ENCODE results near the gene PPP1R13B.

PPP1R13B gene

DNA sequence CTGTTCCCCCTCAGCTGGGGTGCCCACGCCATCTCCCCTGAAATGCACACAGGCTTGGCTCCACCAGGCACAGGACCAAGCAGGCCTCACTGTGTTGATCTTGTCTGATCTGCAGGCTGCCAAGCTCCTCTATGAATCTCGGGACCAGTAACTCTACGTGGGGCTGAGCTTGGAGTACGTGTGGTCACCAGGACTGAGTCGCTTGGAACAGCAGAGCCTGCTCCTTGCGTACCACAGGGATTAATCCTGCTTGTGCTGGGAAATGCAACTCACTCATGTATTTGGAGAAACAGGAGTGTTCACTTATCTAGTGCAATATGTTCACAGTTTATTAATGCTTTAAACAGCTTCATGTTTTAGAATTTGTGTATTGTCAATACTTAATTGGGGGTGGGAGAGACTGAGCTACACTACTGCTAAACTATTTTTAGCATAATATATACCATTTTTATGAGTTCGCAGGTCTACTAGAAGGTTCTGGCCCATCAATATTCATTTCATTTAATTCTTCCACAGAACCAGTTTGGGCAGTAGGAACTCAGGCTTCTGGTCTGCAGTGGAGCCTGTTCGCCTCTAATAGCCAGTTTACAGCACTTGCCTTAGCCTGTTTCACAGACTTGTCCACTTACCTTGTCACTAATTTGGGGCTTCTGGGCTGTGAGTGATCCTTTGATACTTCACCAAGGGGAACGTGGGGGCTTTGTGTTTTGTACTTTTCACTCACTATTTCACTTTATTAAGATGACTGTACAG is 114.3 kb downstream of the PPP1R13B start:
- Histone ChIP-seq H3K4me3 (ENCODE audit: insufficient read length, low read depth) (no peak overlapping the region), H3K36me3 (ENCODE audit: insufficient read depth, insufficient read length, low read length) (peaks cover 61% of the 10 kb centered on the region), H3K4me1 (ENCODE audit: insufficient read depth, insufficient read length) (peaks cover 5% of the 10 kb centered on the region), H3K27me3 (ENCODE audit: insufficient read depth, insufficient read length) (no peaks in the 10 kb centered on the region), H3K9me3 (ENCODE audit: insufficient read depth, low read length) (no peaks in the 10 kb centered on the region), H3K9ac (ENCODE audit: insufficient read length, low read depth) (no peak overlapping the region)
- no peak for TF ChIP-seq YY1 (IDR thresholded peaks at IDR 0.05; ENCODE audit: insufficient read depth, insufficient read length)
- TF ChIP-seq SUZ12 (IDR thresholded peaks at IDR 0.05; ENCODE audit: extremely low read depth, insufficient read depth, insufficient read length) = no peak
- TF ChIP-seq ZNF274 (IDR thresholded peaks at IDR 0.05; ENCODE audit: low read depth, low read length) = no peak
- DNase-seq (ENCODE audit: low read depth, low spot score) = no peak

DNA sequence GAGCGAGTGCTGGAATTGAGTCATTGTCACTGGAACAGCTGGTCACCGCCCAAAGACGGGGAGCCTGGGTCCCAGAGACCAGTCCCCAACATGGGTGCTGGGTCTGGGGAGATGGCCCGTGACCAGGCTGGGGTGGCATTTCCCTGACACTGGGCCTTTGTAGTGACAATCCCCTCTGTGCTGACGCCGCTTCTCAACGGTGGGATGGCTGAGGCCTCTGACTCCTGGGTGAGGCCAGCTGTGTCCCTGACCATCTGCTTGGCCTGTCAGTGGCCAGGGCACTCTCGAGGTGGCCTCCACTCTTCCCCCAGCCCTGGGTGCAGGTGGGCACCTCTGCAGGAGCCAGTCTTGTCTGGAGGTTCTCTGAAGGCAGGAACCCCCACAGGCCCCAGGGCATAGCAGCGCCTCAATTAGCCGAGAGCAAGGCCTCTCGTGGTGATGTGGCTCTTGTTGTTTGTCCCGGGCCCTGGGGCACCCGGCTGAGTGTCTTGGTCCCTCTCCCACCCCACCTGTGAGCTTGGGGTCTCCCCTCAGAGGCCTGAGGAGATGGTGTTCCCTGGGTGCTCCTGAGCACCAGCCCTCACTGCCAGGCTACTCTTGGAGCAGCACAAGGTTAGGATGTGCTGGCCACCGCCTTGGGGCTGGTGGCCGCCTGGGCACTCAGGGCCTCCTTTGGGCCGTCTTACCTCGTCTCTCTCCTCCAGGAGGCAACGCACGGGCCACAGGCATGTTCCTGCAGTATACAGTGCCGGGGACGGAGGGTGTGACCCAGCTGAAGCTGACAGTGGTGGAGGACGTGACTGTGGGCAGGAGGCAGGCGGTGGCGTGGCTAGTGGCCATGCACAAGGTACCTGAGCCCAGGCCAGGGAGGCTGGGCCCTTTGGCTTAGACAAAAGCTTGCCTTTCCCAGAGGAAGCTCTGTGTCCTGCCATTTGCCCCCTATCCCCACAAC is 115.2 kb downstream of the PPP1R13B start:
- Histone ChIP-seq H3K4me3 (ENCODE audit: insufficient read length, low read depth) (no peak overlapping the region), H3K27me3 (ENCODE audit: insufficient read depth, insufficient read length) (no peaks in the 10 kb centered on the region), H3K9me3 (ENCODE audit: insufficient read depth, low read length) (no peaks in the 10 kb centered on the region), H3K36me3 (ENCODE audit: insufficient read depth, insufficient read length, low read length) (peaks cover 62% of the 10 kb centered on the region), H3K4me1 (ENCODE audit: insufficient read depth, insufficient read length) (peaks cover 5% of the 10 kb centered on the region), H3K9ac (ENCODE audit: insufficient read length, low read depth) (no peak overlapping the region)
- no peak for TF ChIP-seq YY1 (IDR thresholded peaks at IDR 0.05; ENCODE audit: insufficient read depth, insufficient read length)
- TF ChIP-seq SUZ12 (IDR thresholded peaks at IDR 0.05; ENCODE audit: extremely low read depth, insufficient read depth, insufficient read length) = no peak
- no peak for TF ChIP-seq ZNF274 (IDR thresholded peaks at IDR 0.05; ENCODE audit: low read depth, low read length)
- DNase-seq (ENCODE audit: low read depth, low spot score) = no peak

GRCh38 chr14:103731481-103731880 is 115.9 kb downstream of the PPP1R13B start:
- DNase-seq (ENCODE audit: low read depth, low spot score) = no peak
- Histone ChIP-seq H3K4me1 (ENCODE audit: insufficient read depth, insufficient read length) (peaks cover 5% of the 10 kb centered on the region), H3K27me3 (ENCODE audit: insufficient read depth, insufficient read length) (no peaks in the 10 kb centered on the region), H3K9me3 (ENCODE audit: insufficient read depth, low read length) (no peaks in the 10 kb centered on the region), H3K9ac (ENCODE audit: insufficient read length, low read depth) (no peak overlapping the region), H3K4me3 (ENCODE audit: insufficient read length, low read depth) (no peak overlapping the region), H3K36me3 (ENCODE audit: insufficient read depth, insufficient read length, low read length) (peaks cover 63% of the 10 kb centered on the region)
- TF ChIP-seq SUZ12 (IDR thresholded peaks at IDR 0.05; ENCODE audit: extremely low read depth, insufficient read depth, insufficient read length) = no peak
- TF ChIP-seq ZNF274 (IDR thresholded peaks at IDR 0.05; ENCODE audit: low read depth, low read length) = no peak
- TF ChIP-seq YY1 (IDR thresholded peaks at IDR 0.05; ENCODE audit: insufficient read depth, insufficient read length) = no peak

DNA sequence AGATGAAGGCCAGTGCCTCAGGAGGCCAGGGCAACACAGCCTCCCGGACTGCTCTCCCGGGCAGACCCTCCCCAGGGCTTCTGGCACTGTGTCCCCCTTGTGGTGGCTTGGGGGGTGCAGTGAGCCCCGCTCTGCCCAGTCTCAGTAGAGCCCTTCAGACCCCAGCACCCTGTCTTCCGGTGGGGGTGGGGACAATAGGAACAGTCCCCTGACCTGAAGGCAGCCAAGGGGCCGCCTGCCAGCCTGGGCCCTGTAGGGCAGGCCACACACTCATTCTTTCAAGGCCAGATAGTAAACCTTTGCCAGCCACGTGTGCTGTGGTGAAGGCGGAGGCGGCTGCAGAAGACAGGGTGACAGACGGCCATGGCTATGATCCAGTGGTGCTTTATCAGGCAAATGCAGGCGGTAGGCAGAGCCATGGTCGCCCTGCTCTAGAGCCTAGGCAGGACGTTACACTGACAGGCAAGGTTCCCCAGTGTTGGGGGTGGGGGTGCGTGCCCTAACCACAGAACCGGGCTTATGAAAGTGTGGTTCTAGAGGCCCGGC is 116.8 kb downstream of the PPP1R13B start:
- H3K36me3 ChIP-seq (ENCODE audit: insufficient read depth, insufficient read length, low read length) = peaks cover 67% of the 10 kb centered on the region
- H3K9me3 ChIP-seq (ENCODE audit: insufficient read depth, low read length) = no peaks in the 10 kb centered on the region
- DNase-seq (ENCODE audit: low read depth, low spot score) = no peak

DNA sequence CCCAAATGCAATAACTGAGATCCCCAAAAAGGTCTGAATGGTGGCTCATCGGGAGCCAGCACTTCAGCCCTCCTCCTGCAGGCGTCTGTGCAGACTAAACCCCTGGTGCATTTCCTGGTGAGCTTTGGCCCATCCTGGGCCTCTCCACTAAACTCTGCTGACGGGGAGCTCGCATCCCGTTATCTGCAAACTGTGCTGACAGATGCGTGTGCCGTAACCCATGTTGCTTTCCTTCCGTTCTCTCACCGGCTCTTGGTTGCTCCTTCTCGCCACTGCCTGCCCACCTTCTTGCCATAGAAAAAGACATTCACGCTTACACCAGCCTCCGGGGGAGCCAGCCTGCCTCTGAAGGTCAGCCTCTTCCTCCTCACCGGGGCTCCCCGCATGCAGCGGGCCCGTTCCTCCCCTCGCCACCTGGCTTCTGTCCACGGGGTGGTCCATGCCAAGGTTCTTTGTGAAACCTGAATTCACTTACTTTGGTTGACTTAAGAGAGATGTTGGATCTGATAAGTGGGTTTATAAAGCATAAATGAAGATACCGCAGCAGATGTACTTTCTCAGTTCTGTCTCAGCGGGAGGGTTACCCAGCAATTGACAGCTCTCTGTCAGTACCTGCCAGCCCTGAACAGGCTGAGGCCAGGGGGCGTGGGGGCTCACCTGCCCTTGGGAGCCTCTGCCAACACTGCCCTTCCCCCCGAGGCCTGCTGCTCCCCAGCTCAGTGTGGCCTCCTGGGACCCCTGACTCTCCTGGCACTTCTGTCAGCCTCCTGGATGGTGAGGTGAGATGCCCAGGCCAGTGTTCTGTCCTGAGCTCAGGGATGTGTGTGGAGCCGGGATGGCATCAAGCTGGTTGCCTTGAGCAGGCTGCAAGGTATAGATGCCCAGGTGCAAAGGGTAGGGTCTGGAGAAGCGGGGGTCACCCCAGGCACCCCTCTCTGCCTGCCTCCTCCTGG is 117.6 kb downstream of the PPP1R13B start:
- Histone ChIP-seq H3K36me3 (ENCODE audit: insufficient read depth, insufficient read length, low read length) (peaks cover 71% of the 10 kb centered on the region), H3K9me3 (ENCODE audit: insufficient read depth, low read length) (no peaks in the 10 kb centered on the region), H3K4me3 (ENCODE audit: insufficient read length, low read depth) (no peak overlapping the region), H3K27me3 (ENCODE audit: insufficient read depth, insufficient read length) (no peaks in the 10 kb centered on the region), H3K4me1 (ENCODE audit: insufficient read depth, insufficient read length) (no peaks in the 10 kb centered on the region), H3K9ac (ENCODE audit: insufficient read length, low read depth) (no peak overlapping the region)
- TF ChIP-seq SUZ12 (IDR thresholded peaks at IDR 0.05; ENCODE audit: extremely low read depth, insufficient read depth, insufficient read length) (no peak), ZNF274 (IDR thresholded peaks at IDR 0.05; ENCODE audit: low read depth, low read length) (no peak), YY1 (IDR thresholded peaks at IDR 0.05; ENCODE audit: insufficient read depth, insufficient read length) (no peak)
- no peak for DNase-seq (ENCODE audit: low read depth, low spot score)

More for the DNA sequence above, 116.8 kb downstream of the PPP1R13B start:
- Histone ChIP-seq H3K9ac (ENCODE audit: insufficient read length, low read depth) (no peak overlapping the region), H3K4me3 (ENCODE audit: insufficient read length, low read depth) (no peak overlapping the region), H3K27me3 (ENCODE audit: insufficient read depth, insufficient read length) (no peaks in the 10 kb centered on the region), H3K4me1 (ENCODE audit: insufficient read depth, insufficient read length) (no peaks in the 10 kb centered on the region)
- no peak for TF ChIP-seq ZNF274 (IDR thresholded peaks at IDR 0.05; ENCODE audit: low read depth, low read length)
- TF ChIP-seq SUZ12 (IDR thresholded peaks at IDR 0.05; ENCODE audit: extremely low read depth, insufficient read depth, insufficient read length) = no peak
- TF ChIP-seq YY1 (IDR thresholded peaks at IDR 0.05; ENCODE audit: insufficient read depth, insufficient read length) = no peak

DNA sequence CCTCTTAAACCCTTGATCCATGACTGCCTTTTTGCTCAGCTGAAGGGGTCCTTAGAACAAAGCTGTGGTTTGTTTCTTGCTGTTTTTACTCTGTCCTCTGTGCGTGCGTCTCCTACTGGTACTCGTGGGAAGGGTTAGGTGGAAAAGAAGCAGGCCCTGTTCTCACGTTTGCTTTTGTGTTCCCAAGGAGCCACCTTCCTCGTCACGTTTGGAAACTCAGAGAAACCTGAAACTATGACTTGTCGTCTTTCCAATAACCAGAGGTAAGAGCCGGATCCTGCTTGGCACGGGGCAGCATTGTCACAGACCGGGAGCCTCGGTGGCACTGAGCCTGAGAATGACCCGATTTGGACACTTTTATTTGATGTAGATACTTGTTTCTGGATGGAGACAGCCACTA is 118.7 kb downstream of the PPP1R13B start:
- Histone ChIP-seq H3K4me1 (ENCODE audit: insufficient read depth, insufficient read length) (no peaks in the 10 kb centered on the region), H3K36me3 (ENCODE audit: insufficient read depth, insufficient read length, low read length) (peaks cover 62% of the 10 kb centered on the region), H3K4me3 (ENCODE audit: insufficient read length, low read depth) (no peak overlapping the region), H3K9ac (ENCODE audit: insufficient read length, low read depth) (no peak overlapping the region), H3K27me3 (ENCODE audit: insufficient read depth, insufficient read length) (no peaks in the 10 kb centered on the region), H3K9me3 (ENCODE audit: insufficient read depth, low read length) (no peaks in the 10 kb centered on the region)
- TF ChIP-seq SUZ12 (IDR thresholded peaks at IDR 0.05; ENCODE audit: extremely low read depth, insufficient read depth, insufficient read length) = no peak
- TF ChIP-seq ZNF274 (IDR thresholded peaks at IDR 0.05; ENCODE audit: low read depth, low read length) = no peak
- no peak for TF ChIP-seq YY1 (IDR thresholded peaks at IDR 0.05; ENCODE audit: insufficient read depth, insufficient read length)
- DNase-seq (ENCODE audit: low read depth, low spot score) = no peak
